Stimulated activated CD4-positive, alpha-beta T cell treated with anti-CD3 and anti-CD28 coated beads, TNF-alpha, amount 100 ng/mL, for 4 hours (primary cell): ENCODE data around the gene BBS1.
"Not testable (repeated sequence)": the region's sequence is repeated elsewhere in the genome, so short reads cannot be mapped to it uniquely, and the experiment has no call there.

Source experiments
- DNase-seq, 3 experiments: peaks; one replicate each; pipeline ENCODE4 v3.0.0-alpha.2; 2020; ENCODE audit warnings: low read depth in 3 of 3

BBS1 gene

GRCh38 chr11:66570850-66571180 is 60.4 kb downstream of the BBS1 start:
- DNase-seq, result no peak

DNA sequence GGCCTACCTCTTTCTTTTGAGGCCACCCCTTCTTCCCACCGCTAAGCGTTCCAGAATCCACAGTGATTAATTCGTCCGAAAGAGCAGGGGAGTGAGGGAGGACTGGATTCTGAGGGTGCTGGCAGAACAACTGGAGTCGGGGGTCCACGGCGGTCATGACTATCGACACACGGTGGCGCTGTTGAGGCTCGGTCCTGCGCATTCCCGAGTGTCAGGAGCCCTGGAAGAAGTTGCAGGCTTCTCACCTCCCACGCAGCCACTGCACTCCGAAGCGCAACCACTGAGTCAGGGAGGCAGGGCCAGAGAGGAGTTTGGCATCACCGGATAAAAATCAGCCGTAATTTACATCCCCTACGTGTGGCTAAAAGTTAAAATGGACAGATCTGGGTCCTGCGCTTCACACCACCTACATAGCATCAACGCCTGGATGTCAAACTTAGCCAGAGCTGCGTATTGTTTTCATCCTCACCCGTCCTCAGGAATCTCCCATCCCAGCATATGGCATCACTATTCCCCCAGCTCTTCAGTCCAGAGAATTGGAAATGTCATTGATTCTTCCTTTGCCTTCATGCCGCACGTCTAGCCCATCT is 68.7 kb downstream of the BBS1 start:
- DNase-seq, result peak; percentile 66 to 72 (median 67)

DNA sequence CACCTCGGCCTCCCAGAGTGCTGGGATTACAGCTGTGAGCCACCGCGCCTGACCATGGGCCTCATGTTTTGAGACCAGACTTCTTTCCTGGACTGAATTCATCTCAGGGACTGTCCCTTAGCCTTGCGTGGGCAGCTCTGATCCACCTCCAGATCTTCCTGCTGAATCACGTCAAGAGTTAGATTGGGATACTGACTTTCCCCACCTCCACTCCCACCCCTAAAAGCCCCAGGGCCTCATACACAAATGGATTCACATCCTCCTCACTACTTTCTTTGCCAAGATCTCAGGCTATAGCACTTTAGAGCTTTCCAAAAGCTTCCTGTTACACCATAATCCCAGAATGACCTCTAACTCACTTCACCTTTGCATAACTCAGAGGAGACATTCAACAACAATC is 70.4 kb downstream of the BBS1 start:
- DNase-seq, result no peak

DNA sequence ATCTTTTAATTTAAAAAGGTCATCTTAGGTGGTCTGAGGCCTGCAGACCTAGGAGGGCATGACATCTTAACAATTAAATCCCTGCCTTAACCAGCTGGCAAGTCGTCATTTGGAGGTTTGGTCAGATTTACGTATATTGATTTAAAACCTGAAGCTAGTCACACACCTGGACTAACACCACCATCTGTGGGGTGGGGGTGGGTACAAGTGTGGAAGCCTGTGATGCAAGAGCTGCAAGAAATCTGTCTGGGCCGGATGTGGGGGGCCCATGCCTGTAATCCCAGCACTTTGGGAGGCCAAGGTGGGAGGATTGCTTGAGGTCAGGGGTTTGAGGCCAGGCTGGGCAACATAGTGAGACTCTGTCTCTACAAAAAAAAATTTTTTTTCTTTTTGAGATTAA is 70.8 kb downstream of the BBS1 start:
- no peak for DNase-seq

GRCh38 chr11:66582565-66583147 is 72.2 kb downstream of the BBS1 start:
- DNase-seq, result not testable (repeated sequence)
